Endothelial cell of umbilical vein (primary cell): Measurements from ENCODE around the gene ELL2. TPM values are rescaled to one million over a fixed set of nuclear protein-coding genes. Genes with fewer than 3 reads are reported as not detected.

Experiments used
- BruUV-seq: library from RNA; stranded (reverse); fragments of 400-500 nt; replicated peaks from 2 replicates; lab custom pipeline; 2021; lab: Mats Ljungman, UMichigan
- CTCF ChIA-PET: fragments of 300-600, 350-600 bp; sonication (Branson Sonifier 250); formaldehyde crosslinking; loops from one replicate; lab custom pipeline; 2021; ENCODE audit warnings: antibody characterized with exemption, inconsistent platforms; lab: Charles Lee
- POLR2A ChIA-PET: fragments of 300-600, 350-600 bp; sonication (Branson Sonifier 250); formaldehyde crosslinking; loops from one replicate; lab custom pipeline; 2021; ENCODE audit warnings: antibody characterized with exemption, inconsistent platforms; lab: Charles Lee
- DNase-seq: peaks from one replicate; pipeline ENCODE4 v3.0.0-alpha.2; 2011; ENCODE audit warnings: low read depth, low spot score
- FAIRE-seq: peaks from 2 replicates; lab custom pipeline; 2011; peaks lifted over from hg19 to GRCh38; lab: Jason Lieb, UNC
- H2AFZ ChIP-seq: 2 replicates; pipeline ENCODE4 v1.6.0; 2012; ENCODE audit warnings: low read depth, low read length, control low read depth, inconsistent platforms
- H3K27ac ChIP-seq: 2 replicates; pipeline ENCODE4 v1.5.1; 2011; ENCODE audit warnings: low read depth, mild to moderate bottlenecking, control low read depth, low read length, moderate library complexity; ENCODE audit not compliant: insufficient read depth
- H3K27me3 ChIP-seq, 2 experiments: 2 replicates each; pipeline versions ENCODE4 v1.6.0 to v1.6.1; 2011; ENCODE audit warnings: low read length in 2 of 2, mixed read lengths in 1 of 2; ENCODE audit not compliant: control insufficient read depth in 2 of 2, insufficient read depth in 2 of 2
- H3K36me3 ChIP-seq, 2 experiments: 2 replicates in 1 of 2; 3 replicates in 1 of 2; pipeline ENCODE4 v1.5.1; 2011; ENCODE audit warnings: low read length in 2 of 2, mild to moderate bottlenecking in 1 of 2, moderate library complexity in 1 of 2; ENCODE audit not compliant: control insufficient read depth in 2 of 2, insufficient read depth in 2 of 2; ENCODE audit errors: extremely low read depth in 1 of 2
- H3K4me1 ChIP-seq: 3 replicates; pipeline ENCODE4 v1.5.1; 2011; ENCODE audit warnings: mild to moderate bottlenecking, low read length; ENCODE audit not compliant: control insufficient read depth, insufficient read depth; ENCODE audit errors: extremely low read depth
- H3K4me2 ChIP-seq: 2 replicates; pipeline ENCODE4 v1.6.1; 2011; ENCODE audit warnings: low read length, control low read depth, mixed read lengths; ENCODE audit not compliant: insufficient read depth
- H3K4me3 ChIP-seq, 3 experiments: fragments of 200-600 bp in 1 of 3; sonication (generic), shearing (Covaris generic) in 1 of 3; replicated peaks in 1 of 3; 2 replicates each; pipeline ENCODE4 v1.5.1; 2011 to 2016; ENCODE audit warnings: control low read depth in 3 of 3, low read length in 3 of 3, mild to moderate bottlenecking in 2 of 3, inconsistent platforms in 1 of 3, low read depth in 1 of 3, moderate library complexity in 1 of 3; ENCODE audit not compliant: insufficient read depth in 1 of 3
- H3K79me2 ChIP-seq: 2 replicates; pipeline ENCODE4 v1.6.0; 2012; ENCODE audit warnings: low read length, inconsistent platforms; ENCODE audit not compliant: control insufficient read depth, insufficient read depth
- H3K9ac ChIP-seq: replicated peaks from 2 replicates; pipeline ENCODE3; 2011; ENCODE audit warnings: low read length, control low read depth; ENCODE audit not compliant: insufficient read depth; ENCODE audit errors: extremely low read depth
- H3K9me1 ChIP-seq: replicated peaks from 3 replicates; pipeline ENCODE4 v1.6.0; 2011; ENCODE audit warnings: mild to moderate bottlenecking, low read length; ENCODE audit not compliant: control insufficient read depth, insufficient read depth; ENCODE audit errors: extremely low read depth
- H3K9me3 ChIP-seq: replicated peaks from 2 replicates; pipeline ENCODE4 v1.5.1; 2012; ENCODE audit warnings: low read length, inconsistent platforms; ENCODE audit not compliant: control insufficient read depth, insufficient read depth
- H4K20me1 ChIP-seq: replicated peaks from 2 replicates; pipeline ENCODE3; 2011; ENCODE audit warnings: mild to moderate bottlenecking, low read length; ENCODE audit not compliant: control insufficient read depth, insufficient read depth; ENCODE audit errors: extremely low read depth
- CTCF ChIP-seq, 2 donors: IDR thresholded peaks; 1 replicate in 1 of 2; 2 replicates in 1 of 2; pipeline ENCODE4 v1.5.1; 2011; ENCODE audit warnings: low read length in 2 of 2, mild to moderate bottlenecking in 2 of 2, moderate library complexity in 2 of 2, control low read depth in 1 of 2, inconsistent platforms in 1 of 2, low read depth in 1 of 2; ENCODE audit not compliant: insufficient read depth in 1 of 2; ENCODE audit errors: extremely low read depth in 1 of 2
- EZH2 ChIP-seq: IDR thresholded peaks from 2 replicates; pipeline ENCODE4 v1.6.1; 2012; ENCODE audit warnings: borderline replicate concordance, low read depth, mild to moderate bottlenecking, moderate library complexity, low read length, inconsistent platforms; ENCODE audit not compliant: severe bottlenecking
- FOS ChIP-seq: IDR thresholded peaks from 2 replicates; pipeline ENCODE4 v1.6.1; 2011; ENCODE audit warnings: mild to moderate bottlenecking, low read length, moderate library complexity, borderline replicate concordance; ENCODE audit not compliant: insufficient read depth
- GATA2 ChIP-seq: IDR thresholded peaks from 2 replicates; pipeline ENCODE4 v1.7.0; 2011; ENCODE audit warnings: low read depth, mild to moderate bottlenecking, moderate library complexity, mixed read lengths, low read length; ENCODE audit not compliant: insufficient read length, insufficient read depth
- JUN ChIP-seq: IDR thresholded peaks from 2 replicates; pipeline ENCODE4 v1.6.1; 2011; ENCODE audit warnings: borderline replicate concordance, low read depth; ENCODE audit not compliant: insufficient read length, insufficient read depth
- MAX ChIP-seq: IDR thresholded peaks from 2 replicates; pipeline ENCODE4 v1.6.1; 2011; ENCODE audit not compliant: insufficient read depth, insufficient read length
- MYC ChIP-seq: IDR thresholded peaks from one replicate; pipeline ENCODE4 v1.6.1; 2011; ENCODE audit warnings: mild to moderate bottlenecking, low read depth, low read length
- POLR2A ChIP-seq: IDR thresholded peaks from 2 replicates; pipeline ENCODE4 v1.6.1; 2012; ENCODE audit warnings: low read depth, mild to moderate bottlenecking, control low read depth, low read length
- POLR2AphosphoS5 ChIP-seq: IDR thresholded peaks from 2 replicates; pipeline ENCODE4 v1.6.1; 2012; ENCODE audit warnings: low read depth, mild to moderate bottlenecking, control low read depth, low read length, moderate library complexity; ENCODE audit not compliant: insufficient read depth
- dilution Hi-C: fragments of 300-500 bp; cut with MboI; formaldehyde crosslinking; loops from one replicate; pipeline ENCODE4 v1.15.0; 2019; ENCODE audit warnings: low sequenced_read_pairs; ENCODE audit not compliant: extremely low pct_ligation_motif_present
- intact Hi-C: fragments of 100-400 bp; cut with micrococcal nuclease; formaldehyde crosslinking; loops from one replicate; pipeline ENCODE4 v1.10.0; 2022
- polyA plus RNA-seq, 4 experiments: library from polyadenylated mRNA; depleted of rRNA in 3 of 4; stranded (reverse) in 3 of 4; unstranded in 1 of 4; fragments of >200 nt; gene quantifications; 2 replicates each; pipeline versions ENCODE4 v1.2.1 to v1.2.3, GENCODE V29; 2011 to 2012; ENCODE audit warnings: missing spikeins in 1 of 4
- total RNA-seq: library from RNA; stranded (reverse); gene quantifications from 2 replicates; pipeline ENCODE4 v1.2.3, GENCODE V29; 2021

ELL2 gene
- total and polyA plus RNA-seq, 2 donors (not counting 3 experiments of a cell fraction or from before 2014, with no cell fraction given), result 6.8 to 26.0 TPM

- Histone ChIP-seq H3K9ac (no peak overlapping the region), H3K27ac (no peak overlapping the region), H4K20me1 (no peaks in the 10 kb centered on the region), H2AFZ (no peak overlapping the region), H3K79me2 (no peaks in the 10 kb centered on the region), H3K36me3 (no peaks in the 10 kb centered on the region), H3K4me3 (no peak overlapping the region), H3K4me1 (no peaks in the 10 kb centered on the region), H3K9me3 (no peaks in the 10 kb centered on the region), H3K9me1 (no peaks in the 10 kb centered on the region), H3K4me2 (no peak overlapping the region), H3K27me3 (no peaks in the 10 kb centered on the region)
- ChIA-PET POLR2A (no interaction called here), CTCF (interaction anchor here (0.6 to 1.4 kb wide), 3 partner anchors 11 to 138 kb away, joined by 3 to 5 read pairs (median 3); no protein-coding TSS in a partner anchor)
- dilution Hi-C loops (no loop called here), intact Hi-C loops (no loop called here)
- FAIRE-seq (no peak), DNase-seq (no peak)
- TF ChIP-seq POLR2AphosphoS5 (no peak), CTCF (IDR thresholded peaks at IDR 0.05; ENCODE audit: extremely low read depth in 1 of 2, insufficient read depth in 1 of 2, low read depth in 1 of 2, low read length in 2 of 2) (no peak), EZH2 (no peak), MYC (no peak), FOS (no peak), GATA2 (no peak), POLR2A (no peak), MAX (no peak), JUN (no peak)
- BruUV-seq, result no TSS peak
Measured at GRCh38 chr5:95881833-95882232, 79.8 kb downstream of the ELL2 start.
